GM18507 (cell line): ENCODE data around the gene SIGLEC15.
"Not testable (repeated sequence)": the region's sequence is repeated elsewhere in the genome, so short reads cannot be mapped to it uniquely, and the experiment has no call there.

Experiments used
- DNase-seq: peaks from one replicate; pipeline ENCODE4 v3.0.0; 2011; ENCODE audit warnings: low read depth; ENCODE audit not compliant: insufficient read length; ENCODE audit errors: extremely low spot score
- FAIRE-seq: peaks from 2 replicates; lab custom pipeline; 2011; peaks lifted over from hg19 to GRCh38; lab: Jason Lieb, UNC

Gene SIGLEC15, protein sequence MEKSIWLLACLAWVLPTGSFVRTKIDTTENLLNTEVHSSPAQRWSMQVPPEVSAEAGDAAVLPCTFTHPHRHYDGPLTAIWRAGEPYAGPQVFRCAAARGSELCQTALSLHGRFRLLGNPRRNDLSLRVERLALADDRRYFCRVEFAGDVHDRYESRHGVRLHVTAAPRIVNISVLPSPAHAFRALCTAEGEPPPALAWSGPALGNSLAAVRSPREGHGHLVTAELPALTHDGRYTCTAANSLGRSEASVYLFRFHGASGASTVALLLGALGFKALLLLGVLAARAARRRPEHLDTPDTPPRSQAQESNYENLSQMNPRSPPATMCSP

DNA sequence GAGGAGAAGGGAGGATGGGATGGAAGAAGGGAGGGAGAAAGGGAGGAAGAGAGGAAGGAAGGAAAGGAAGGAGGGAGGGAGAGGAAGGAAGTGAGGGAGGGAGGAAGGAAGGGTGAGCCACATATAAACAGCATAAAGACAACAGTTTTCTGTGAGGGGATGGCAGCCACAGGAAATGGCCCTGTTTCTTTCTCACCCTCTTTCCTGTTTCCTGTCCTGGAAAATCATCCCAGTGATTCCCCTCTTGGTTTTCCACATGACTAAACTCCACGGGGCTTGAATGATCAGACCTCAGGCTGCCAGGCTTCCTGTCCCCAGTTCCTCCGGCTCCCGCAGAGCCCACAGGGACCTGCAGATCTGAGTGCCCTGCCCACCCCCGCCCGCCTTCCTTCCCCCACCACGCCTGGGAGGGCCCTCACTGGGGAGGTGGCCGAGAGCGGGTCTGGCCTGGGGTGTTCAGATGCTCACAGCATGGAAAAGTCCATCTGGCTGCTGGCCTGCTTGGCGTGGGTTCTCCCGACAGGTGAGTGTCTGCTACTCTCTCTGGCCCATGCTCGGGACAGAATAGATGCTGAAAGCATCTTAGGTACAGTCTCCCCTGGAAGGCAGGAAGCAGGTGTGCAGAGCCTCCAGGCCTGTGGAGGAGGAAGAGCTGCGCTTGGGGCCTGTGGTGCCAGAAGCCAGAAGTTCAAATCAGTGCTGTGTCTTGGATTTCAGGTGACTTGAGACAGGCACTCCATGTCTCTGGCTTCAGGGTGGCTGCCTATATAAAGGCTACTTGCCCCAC is at the start of gene SIGLEC15:
TSS of gene SIGLEC15 (plus strand) at position 418 of the 787 bp plus-strand sequence. CDS start at position 472, 54 bp downstream.
- DNase-seq, result no peak

DNA sequence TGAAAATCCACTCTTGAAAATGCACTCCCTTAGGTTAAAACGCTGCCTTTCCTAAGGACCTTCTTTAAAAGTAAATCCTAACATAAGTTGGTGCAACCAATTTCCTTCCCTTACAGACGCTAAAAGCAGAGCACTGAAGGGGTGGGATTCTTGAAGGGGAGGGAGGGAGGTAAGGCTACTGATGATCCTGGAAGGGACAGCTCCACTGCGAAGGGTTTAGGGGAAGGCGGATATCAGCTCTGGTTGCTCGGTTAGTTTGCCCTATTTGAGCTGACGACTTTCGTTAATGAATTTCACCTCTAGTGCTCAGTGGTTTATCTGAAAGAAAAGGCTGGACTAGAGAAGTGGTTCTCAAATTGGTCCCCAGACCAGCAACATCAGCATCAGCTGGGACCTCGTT is 49.7 kb upstream of the SIGLEC15 start:
- peak; percentile 38 for FAIRE-seq
- no peak for DNase-seq

More for the DNA sequence above, at the start of gene SIGLEC15:
- no peak for FAIRE-seq

DNA sequence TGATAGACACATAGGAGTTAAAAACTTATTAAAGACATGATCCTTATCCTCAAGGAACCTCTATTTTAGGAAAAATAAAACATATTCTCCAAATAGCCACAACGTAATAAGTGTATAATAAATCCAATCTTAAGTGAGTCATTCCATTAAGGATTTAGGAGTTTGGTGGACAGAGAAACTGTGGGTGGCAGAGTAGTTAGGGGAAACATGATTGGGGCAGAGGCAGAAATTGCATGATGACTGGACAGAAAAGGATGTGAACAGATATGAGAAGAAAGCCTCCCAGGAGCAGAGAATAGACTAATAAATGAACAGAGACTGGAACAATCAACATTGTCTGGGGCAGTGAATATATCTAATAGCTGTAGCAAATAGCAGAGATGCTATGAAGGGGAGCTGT is 48.1 kb upstream of the SIGLEC15 start:
- DNase-seq, result no peak
- no peak for FAIRE-seq

DNA sequence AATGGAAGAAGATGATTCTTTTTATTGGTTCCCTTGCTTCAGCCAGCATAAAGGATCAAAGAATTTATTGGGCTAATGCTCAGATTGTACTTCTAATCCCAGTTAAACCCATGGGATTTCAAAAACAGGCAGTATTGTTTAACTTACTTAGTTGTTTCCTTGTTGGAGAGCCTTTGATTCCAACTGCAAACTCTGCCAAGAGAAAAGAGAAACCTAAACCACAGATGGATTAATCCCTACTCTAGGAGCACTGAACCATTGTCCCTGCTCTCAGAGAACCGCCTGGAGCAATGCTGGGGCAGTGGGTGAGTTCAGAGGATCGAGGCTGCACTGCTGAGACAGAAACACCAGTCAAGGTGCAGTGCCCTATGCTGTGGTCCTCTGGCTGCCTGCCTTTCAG is 44.9 kb upstream of the SIGLEC15 start:
- no peak for FAIRE-seq
- no peak for DNase-seq

DNA sequence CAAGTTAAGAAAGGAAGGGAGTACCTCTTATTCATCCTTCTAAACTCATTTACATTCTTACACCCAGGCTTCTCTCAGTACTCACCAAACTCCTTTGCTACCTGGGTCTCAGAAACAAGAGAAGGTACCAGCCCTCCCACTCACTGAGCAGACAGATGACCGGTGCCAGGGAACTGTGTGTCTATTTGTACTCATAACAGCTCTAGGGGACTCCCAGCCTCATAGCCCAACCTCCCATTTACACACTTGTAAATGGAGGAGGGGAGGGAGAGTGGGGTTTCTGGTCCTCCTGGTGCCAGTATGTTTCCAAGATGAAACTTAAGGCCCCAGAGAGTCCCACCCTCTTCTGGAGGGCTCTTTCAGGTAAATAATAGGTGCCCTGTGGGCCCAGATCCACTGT is 42.8 kb upstream of the SIGLEC15 start:
- no peak for FAIRE-seq
- no peak for DNase-seq

DNA sequence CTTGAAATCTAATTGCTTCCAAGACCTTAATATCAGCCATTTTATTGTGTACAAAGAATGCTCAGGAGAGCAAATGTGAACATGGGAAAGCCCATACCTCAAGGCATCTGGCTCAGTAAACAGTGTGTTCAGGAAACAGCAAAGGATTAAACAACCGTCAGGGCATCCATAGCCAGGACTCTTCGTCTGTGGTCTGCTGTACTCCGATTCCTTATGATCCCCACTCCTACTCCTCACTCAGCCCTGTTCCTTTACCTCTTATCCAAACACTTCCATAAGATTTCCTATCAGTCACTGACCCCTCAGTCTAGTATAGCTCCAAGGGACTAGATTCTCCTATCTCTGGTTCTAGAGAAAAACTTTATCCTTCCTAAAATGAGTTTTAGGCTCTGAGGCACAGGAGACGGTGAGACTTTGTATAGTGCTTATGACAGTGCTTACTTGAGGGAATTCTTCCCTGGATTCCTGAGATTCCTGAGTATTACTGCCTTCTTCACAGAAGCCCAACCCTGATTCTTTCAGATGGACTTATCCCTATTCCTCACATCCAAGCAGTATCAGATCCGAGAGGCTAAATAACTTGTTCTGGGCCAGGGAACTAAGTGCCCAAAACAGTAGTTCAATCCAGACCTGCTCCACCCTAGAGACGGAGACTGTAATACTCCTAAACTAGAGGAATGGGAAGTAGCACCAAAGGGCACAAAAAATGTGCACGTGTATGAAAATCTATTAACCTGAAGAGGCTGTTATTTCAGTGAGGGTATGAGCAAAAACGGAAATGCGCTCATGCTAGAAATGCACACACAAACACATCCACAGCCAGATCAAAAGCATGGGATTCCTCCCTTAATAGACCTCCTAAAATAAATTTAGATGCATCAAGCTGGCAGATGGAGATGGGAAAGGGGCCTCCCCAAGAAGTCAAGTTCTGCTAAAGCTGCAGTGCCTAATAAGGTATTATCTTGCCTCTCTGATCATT is 42.1 kb upstream of the SIGLEC15 start:
- no peak for DNase-seq
- no peak for FAIRE-seq

DNA sequence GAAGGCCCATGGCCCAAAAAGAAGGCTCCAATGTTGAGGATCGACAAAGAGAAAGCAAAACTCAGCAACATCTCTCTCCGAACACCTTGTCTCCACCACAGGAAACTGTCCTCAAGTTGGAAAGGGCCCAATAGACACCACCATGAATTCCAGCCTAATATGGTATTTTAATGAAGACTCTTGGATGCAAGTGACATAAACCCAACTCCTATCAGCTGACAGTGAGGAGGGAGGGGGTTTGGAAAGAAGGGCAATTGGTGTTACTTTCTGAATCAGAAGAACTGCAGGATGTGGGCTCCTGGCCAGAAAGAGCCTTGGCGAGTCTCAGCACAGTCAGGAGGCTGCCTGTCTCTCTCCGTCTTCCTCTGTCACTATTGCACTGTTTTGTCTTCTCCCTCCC is 40.3 kb upstream of the SIGLEC15 start:
- peak; percentile 54 for FAIRE-seq
- DNase-seq, result no peak

DNA sequence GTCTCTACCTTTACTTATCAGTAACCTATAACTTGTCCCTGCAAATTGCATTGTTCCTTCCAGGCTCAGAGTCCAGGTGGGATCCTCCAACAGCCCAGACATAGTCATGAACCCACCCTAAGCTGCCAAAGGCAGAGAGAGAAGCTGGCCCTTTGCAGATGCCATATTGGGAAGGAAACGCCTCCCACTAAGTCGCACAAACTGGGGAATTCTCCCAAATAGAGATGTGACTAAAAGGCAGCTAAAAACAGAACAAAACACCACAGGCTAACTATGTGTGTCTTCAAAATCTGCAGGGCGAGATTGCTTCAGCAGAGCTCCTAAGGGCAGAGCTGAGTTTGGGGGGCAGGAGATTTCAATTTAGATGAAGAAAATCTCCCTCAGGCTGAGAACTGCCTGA is 38.5 kb upstream of the SIGLEC15 start:
- DNase-seq (no peak), FAIRE-seq (no peak)

DNA sequence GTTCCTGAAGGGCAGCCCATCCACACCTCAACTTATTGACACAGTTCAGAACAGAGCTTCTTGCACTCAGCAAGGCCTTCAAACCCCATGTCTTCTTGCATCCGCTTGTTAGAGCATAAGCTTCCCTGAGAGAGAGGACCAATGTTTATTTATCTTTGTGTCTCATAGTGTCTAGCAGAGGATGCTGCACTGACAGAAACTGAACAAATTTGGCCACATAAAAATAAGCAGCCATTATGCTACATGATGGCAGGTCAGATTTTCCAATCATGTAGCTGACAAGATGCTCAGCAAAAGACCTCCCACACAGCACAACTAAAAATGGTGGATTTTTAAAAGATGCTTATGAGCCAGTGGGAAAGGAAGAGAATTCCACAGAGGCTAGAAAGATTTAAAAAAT is 38.1 kb upstream of the SIGLEC15 start:
- DNase-seq (no peak), FAIRE-seq (no peak)

DNA sequence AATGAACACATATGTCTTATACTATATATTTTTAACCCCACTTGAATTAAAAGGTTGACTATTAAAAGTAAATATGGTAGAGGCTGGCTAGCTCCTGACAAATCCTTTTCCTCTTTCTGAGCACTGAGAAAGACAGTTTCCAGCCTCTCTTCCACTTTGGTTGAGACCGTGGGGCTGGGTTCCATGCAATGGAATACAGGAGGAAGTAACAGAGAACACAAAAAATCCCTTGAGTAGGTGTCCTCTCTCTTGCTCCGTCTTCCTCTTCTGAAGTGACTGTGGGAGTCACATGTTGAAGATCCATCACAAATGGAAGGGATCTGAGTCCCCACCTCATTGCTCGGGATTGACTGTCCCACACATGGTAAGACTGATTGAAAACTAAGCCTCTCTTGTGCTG is 36.6 kb upstream of the SIGLEC15 start:
- FAIRE-seq (no peak), DNase-seq (no peak)

DNA sequence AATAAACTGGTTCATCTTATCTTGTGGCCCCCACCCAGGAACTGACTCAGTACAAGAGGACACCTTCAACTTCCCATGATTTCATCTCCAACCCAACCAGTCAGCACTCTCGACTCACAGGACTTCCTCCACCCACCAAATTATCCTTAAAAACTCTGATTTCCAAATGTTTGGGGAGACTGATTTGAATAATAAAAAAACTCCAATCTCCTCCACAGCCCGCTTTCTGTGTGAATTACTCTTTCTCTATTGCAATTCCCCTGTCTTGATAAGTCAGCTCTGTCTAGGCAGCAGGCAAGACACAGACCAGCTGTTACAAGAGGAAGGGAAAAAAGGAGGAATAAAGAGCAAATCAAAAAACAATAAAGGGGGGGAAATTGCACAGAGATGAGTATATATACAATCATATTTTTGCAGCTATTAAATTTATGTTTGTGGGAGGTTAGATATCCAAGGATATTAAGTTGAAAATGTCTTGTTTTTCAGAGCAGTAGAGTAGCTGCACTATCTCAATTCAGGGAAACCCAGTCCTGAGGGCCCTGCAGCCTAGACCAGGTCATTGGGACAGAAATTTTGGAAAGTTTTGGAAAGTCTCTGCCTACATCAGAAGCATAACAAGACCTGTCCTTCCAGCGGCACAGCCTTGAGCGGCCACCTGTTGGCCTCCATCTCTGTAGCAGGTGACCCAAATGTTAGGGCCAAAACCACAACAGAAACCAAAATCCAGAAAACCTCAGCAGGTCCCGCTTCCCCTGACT is 32.8 kb upstream of the SIGLEC15 start:
- FAIRE-seq (no peak), DNase-seq (no peak)

DNA sequence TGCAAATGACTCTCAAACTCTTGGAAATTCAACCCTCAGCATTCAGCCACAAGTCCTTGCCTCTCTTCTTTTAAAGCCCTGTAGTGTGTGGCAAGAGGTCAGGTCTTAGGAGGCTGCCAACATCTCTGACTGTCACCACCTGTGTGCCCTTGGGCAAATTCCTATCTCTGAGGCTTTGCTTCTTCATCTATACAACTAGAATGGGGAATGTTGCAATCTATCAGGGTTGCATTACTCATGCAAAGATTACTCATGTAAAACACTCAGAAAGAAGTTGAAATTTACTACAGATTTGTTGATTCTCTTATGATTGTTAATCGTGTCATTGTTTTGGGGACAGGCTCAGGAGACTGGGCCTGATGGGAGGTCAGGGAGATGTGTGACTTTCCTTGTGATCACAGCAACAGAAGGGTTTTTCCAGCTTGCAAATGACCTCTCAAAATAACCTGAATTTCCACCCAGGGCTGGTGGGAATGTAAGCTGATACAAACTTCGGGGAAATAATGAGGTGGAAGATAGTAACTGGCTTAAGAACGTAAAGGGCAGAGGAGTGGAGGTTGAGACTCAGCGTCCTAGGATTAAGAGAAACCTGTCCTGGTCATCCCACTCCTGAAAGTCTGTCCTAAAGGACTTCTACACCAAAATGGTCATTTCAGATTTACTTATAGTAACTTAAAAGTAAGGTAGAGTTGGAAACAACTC is 32.1 kb upstream of the SIGLEC15 start:
- FAIRE-seq, result no peak
- DNase-seq, result no peak

DNA sequence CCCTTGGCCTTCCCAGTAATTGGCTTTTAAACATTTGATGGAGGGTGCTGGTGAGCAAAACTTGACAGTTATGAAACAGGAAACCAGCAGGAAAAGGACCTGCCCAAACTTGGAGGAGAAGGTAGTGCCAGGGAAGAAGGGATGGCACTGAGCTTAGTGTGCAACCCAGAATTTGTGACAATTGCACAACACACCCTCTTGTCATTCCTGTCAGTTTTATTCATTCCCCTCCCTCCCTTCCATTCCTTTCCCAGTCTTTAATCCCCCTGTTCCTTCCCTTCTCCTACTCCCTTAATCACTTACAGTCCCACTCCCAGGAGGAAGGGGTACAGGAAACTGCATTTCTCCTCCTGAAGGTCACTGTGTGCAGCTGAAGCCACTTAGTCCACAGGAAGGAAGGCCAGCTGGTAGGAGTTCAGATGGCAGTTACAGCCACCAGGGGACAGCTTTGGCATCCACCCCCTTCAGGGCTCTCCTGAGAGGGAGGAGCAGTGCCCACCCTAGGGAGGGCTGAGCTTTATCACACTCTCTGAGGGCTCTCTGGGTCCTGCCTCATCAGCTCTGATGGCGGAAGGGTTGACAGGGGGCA is 24.0 kb upstream of the SIGLEC15 start:
- DNase-seq, result no peak
- FAIRE-seq, result no peak

DNA sequence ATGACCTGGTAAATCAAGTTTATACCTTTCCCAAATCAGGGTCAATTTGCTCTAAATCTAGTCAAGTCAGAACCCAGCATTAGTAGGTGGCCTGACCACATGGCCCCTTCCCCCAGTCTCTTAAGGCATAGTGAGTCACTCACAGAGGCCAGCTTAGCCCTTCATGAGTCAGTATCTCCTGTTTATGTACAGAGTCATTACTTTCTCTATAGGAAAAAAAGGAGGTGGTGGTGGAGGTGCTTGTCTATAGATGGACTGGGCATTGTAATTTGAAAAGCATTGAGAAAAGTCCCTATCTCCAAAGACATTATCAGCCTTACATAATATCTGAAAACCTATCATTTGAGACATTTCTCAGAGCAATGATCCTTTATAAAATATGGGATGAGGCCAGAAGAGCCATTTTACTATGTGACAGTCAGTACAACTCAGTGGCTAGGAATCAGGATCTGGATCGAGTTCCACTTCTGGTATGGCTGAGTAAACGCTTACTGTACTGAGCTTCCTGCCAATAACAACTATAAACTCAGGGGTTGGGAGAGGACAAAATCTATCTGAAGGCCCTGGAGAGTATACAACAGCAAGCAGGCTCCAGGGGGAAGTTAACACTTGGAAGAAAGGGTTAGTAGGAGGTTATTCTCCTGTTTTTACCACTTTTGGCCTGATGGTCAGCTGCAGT is 22.5 kb upstream of the SIGLEC15 start:
- DNase-seq, result no peak

DNA sequence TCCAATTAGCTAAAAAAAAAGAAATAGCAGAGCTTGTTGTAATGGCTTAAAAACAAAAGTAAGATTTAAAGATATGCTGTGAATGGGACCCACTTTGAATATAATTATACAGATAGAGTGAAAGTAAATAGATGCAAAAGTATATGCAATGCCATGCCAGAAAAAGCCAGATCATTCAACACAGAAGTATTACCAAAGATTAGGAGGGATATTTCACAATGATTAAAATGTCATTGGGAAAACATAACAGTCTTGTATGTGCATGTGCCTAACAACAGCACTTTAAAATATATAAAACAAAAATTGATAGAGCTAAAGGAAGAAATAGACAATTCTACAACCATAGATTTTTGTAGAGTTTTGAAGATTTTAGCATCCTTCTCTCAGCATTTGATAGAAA is 19.9 kb upstream of the SIGLEC15 start:
- DNase-seq (no peak), FAIRE-seq (no peak)

More for the DNA sequence above, 22.5 kb upstream of the SIGLEC15 start:
- FAIRE-seq, result no peak

DNA sequence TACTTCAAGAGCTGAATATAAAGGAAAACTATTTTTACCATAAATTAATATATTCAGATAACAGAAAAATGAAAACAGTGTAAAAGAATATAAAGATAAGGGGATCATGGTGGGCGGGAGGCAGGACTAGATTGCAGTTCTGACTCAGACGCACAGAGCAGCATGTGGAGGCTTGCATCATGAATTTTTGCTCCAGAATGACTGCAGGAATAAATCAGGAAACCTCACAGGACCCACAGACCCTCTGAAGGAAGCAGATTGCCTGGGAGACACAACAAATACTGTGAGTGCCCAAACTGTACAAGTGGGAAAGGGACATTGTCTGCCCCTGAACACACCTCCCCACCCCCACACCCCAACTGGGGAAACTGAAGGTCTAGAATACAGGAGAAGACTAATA is 19.2 kb upstream of the SIGLEC15 start:
- no peak for FAIRE-seq
- DNase-seq, result no peak

DNA sequence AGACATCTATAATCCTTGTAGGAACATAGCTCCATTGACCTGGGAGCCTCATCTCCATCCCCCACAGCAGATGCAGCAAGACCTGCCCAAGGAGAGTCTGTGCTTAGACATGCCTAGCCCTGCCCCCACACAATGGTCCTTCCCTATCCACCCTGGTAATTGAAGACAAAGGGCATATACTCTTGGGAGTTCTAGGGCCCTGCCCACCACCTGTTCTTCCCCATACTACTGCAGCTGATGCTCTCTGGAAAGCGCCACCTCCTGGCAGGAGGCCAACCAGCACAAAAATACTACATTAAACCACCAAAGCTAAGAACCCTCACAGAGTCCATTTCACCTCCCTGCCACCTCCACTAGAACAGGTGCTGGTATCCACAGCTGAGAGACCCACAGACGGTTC is 18.3 kb upstream of the SIGLEC15 start:
- not testable (repeated sequence) for DNase-seq, FAIRE-seq

DNA sequence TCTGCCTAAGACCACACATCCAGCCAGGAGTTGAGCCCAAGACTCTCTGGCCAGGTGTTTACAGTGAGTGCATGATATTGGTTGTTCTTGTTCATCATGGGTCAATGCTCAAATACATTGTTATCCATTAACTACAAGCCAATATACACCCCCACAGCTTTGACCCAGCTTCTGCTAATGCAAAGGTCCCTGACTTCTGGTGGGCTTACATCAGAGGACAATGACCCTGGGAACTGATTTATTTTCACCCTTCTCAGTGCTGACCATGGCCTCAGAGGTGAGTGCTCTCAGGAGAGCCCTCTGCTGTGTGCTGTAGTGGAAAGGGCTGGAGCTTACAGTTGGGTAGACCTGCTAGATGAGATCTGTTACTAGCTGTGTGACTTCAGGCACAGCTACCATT is 10.7 kb upstream of the SIGLEC15 start:
- FAIRE-seq, DNase-seq: not testable (repeated sequence)
